GM18909 (cell line): ENCODE results near the gene NET1.

ENCODE experiments used
- ATAC-seq: cut with Tn5 transposase; IDR thresholded peaks from one replicate; pipeline ENCODE4 v1.9.1; 2021; ENCODE audit warnings: mild to moderate bottlenecking; ENCODE audit not compliant: unreplicated experiment, poor library complexity

Gene NET1

GRCh38 chr10:5497289-5497688 is 84.9 kb downstream of the NET1 start:
- no peak for ATAC-seq

GRCh38 chr10:5497948-5498730 is 85.8 kb downstream of the NET1 start:
- ATAC-seq: no peak

GRCh38 chr10:5498791-5499492 is 86.6 kb downstream of the NET1 start:
- ATAC-seq: no peak

- ATAC-seq: no peak
Observed at GRCh38 chr10:5499493-5500140, 87.3 kb downstream of the NET1 start, which contains the start of gene CALML5. CALML5 (minus strand) TSS chr10:5499570; CDS start chr10:5499438, 132 bp downstream.

GRCh38 chr10:5500162-5500670 is 87.9 kb downstream of the NET1 start:
- ATAC-seq: no peak

GRCh38 chr10:5500910-5501309 is 88.6 kb downstream of the NET1 start:
- ATAC-seq: no peak

- no peak for ATAC-seq
Observed at GRCh38 chr10:5502061-5502521, 89.7 kb downstream of the NET1 start.

- ATAC-seq: no peak
Observed at GRCh38 chr10:5502571-5503476, 90.5 kb downstream of the NET1 start.

GRCh38 chr10:5503477-5503835 is 91.1 kb downstream of the NET1 start:
- ATAC-seq: no peak

GRCh38 chr10:5504146-5505072 is 92.1 kb downstream of the NET1 start:
- ATAC-seq: no peak

- ATAC-seq: no peak
Observed at GRCh38 chr10:5506246-5506645, 93.9 kb downstream of the NET1 start.

- ATAC-seq: no peak
Observed at GRCh38 chr10:5506751-5507648, 94.6 kb downstream of the NET1 start.

- ATAC-seq: no peak
Observed at GRCh38 chr10:5507649-5508131, 95.3 kb downstream of the NET1 start.

- no peak for ATAC-seq
Observed at GRCh38 chr10:5508161-5508604, 95.8 kb downstream of the NET1 start.
